Esophagus squamous epithelium (tissue), 4 donors: ENCODE measurements around the gene SLA2.

Experiments
- CTCF ChIP-seq, 6 experiments: fragments of 450-650 bp in 4 of 6; fragments of 200-600 bp in 2 of 6; sonication (generic) in 2 of 6; IDR thresholded peaks; one replicate each; pipeline ENCODE4 v1.5.1; 2016 to 2019; ENCODE audit warnings: antibody characterized with exemption in 6 of 6, mild to moderate bottlenecking in 4 of 6, moderate library complexity in 4 of 6
- POLR2A ChIP-seq, 4 donors: fragments of 450-650 bp; IDR thresholded peaks; one replicate each; pipeline ENCODE4 v1.6.1; 2017; ENCODE audit warnings: antibody characterized with exemption in 4 of 4, mild to moderate bottlenecking in 4 of 4, moderate library complexity in 3 of 4

GRCh38 chr20:36582821-36583220 lies 63.2 kb downstream of the SLA2 start:
- TF ChIP-seq CTCF (IDR thresholded peaks at IDR 0.05) (no peak), POLR2A (IDR thresholded peaks at IDR 0.05) (no peak)
